Psoas muscle (tissue), 8 donors: ENCODE measurements around the gene PXYLP1. TPM values are rescaled to one million over a fixed set of nuclear protein-coding genes. Genes with fewer than 3 reads are reported as not detected.

Experiments
- ATAC-seq, 4 donors: fragments of 200-7000 bp; cut with Tn5 transposase; one replicate each; pipeline ENCODE4 v1.9.1; 2020; ENCODE audit warnings: moderate library complexity in 3 of 4, mild to moderate bottlenecking in 2 of 4
- DNase-seq, 2 donors: peaks; one replicate each; pipeline ENCODE4 v3.0.0-alpha.2; 2020
- H3K27ac ChIP-seq: fragments of 200-600 bp; one replicate; pipeline ENCODE4 v1.8.0; 2022
- H3K27me3 ChIP-seq, 3 donors: fragments of 200-600 bp in 1 of 3; one replicate each; pipeline versions ENCODE4 v1.6.1 to v1.8.0; 2013 to 2022; ENCODE audit warnings: low read length in 2 of 3, mild to moderate bottlenecking in 2 of 3, moderate library complexity in 1 of 3; ENCODE audit not compliant: insufficient read depth in 3 of 3
- H3K36me3 ChIP-seq, 2 donors: fragments of 200-600 bp in 1 of 2; one replicate each; pipeline versions ENCODE4 v1.6.1 to v1.8.0; 2013 to 2022; ENCODE audit warnings: low read depth in 1 of 2, mild to moderate bottlenecking in 1 of 2, moderate library complexity in 1 of 2; ENCODE audit not compliant: insufficient read depth in 1 of 2
- H3K4me1 ChIP-seq: fragments of 200-600 bp; one replicate; pipeline ENCODE4 v1.8.0; 2022
- H3K4me3 ChIP-seq: fragments of 200-600 bp; one replicate; pipeline ENCODE4 v1.8.0; 2022; ENCODE audit warnings: mild to moderate bottlenecking
- H3K9me3 ChIP-seq: fragments of 200-600 bp; one replicate; pipeline ENCODE4 v1.8.0; 2022
- CTCF ChIP-seq: fragments of 200-600 bp; IDR thresholded peaks from one replicate; pipeline ENCODE4 v1.8.0; 2022; ENCODE audit warnings: antibody characterized with exemption
- WGBS, 3 donors: extraction: QIAGEN DNeasy Blood & Tissue Kit; methylation state at CpG; one replicate each; pipeline versions ENCODE4 v1.1.6 to v1.1.7; 2013; 5-methylcytosine and 5-hydroxymethylcytosine counted together
- intact Hi-C, 2 donors: fragments of 100-400 bp; cut with DNase I; formaldehyde crosslinking; loops; one replicate each; pipeline versions ENCODE4 v1.11.0 to v1.14.2; 2022
- polyA plus RNA-seq, 3 donors: library from polyadenylated mRNA; stranded (reverse); fragments of 200-250 nt; gene quantifications; one replicate each; pipeline ENCODE4 v1.2.3, GENCODE V29; 2013
- total RNA-seq, 4 donors: library from RNA; stranded (reverse); fragmentation: NEBNext Ultra II Directional in 2 of 4; extraction: Animal tissue kit (Norgen Biotek cat#: 25700) in 2 of 4; gene quantifications; one replicate each; pipeline versions ENCODE4 v1.2.1 to v1.2.4, GENCODE V29; 2021 to 2023
- donor health status: healthy with polysubstance abuse.
- donor health status: DM: no; HTN: no; CAD: no; lungs with moderate emphysema.
- donor health status: Bipolar disorder and iron deficiency.
- donor health status: healthy.
- donor health status: DM: yes; HTN: yes; CAD: no.
- donor health status: DM: no; HTN: no; CAD: no.
- donor health status: DM: no; HTN: no; CAD: no.
- donor health status: DM: yes; HTN: yes; CAD: no.

Gene PXYLP1
- total and polyA plus RNA-seq, 7 donors, result 0.83 to 6.8 (median 1.8) TPM

GRCh38 chr3:141326123-141326522 lies 94.5 kb downstream of the PXYLP1 start:
- ATAC-seq (no peak), DNase-seq (no peak)
- no peaks in the 10 kb centered on the region for H3K27me3 ChIP-seq
- intact Hi-C loops, result no loop called here
- no peak overlapping the region for H3K4me3 ChIP-seq
- no peak overlapping the region for H3K27ac ChIP-seq
- no peak for TF ChIP-seq CTCF
- H3K4me1 ChIP-seq, result no peaks in the 10 kb centered on the region
- no peaks in the 10 kb centered on the region for H3K36me3 ChIP-seq
- H3K9me3 ChIP-seq, result no peaks in the 10 kb centered on the region

GRCh38 chr3:141326626-141327025 lies 95.0 kb downstream of the PXYLP1 start:
- no peaks in the 10 kb centered on the region for H3K4me1 ChIP-seq
- intact Hi-C loops, result no loop called here
- ATAC-seq, result no peak
- WGBS, 3 donors, result 65 to 76% (median 74%) methylated on average over 3 of the region's 3 CpGs
- TF ChIP-seq CTCF, result no peak
- no peaks in the 10 kb centered on the region for H3K9me3 ChIP-seq
- DNase-seq, result no peak
- H3K27me3 ChIP-seq, result no peaks in the 10 kb centered on the region
- no peaks in the 10 kb centered on the region for H3K36me3 ChIP-seq
- H3K27ac ChIP-seq, result no peak overlapping the region
- H3K4me3 ChIP-seq, result no peak overlapping the region

GRCh38 chr3:141328286-141329166 lies 96.9 kb downstream of the PXYLP1 start:
- no peak for ATAC-seq
- Histone ChIP-seq H3K27me3 (no peaks in the 10 kb centered on the region), H3K27ac (no peak overlapping the region), H3K9me3 (no peaks in the 10 kb centered on the region), H3K36me3 (no peaks in the 10 kb centered on the region), H3K4me3 (no peak overlapping the region), H3K4me1 (no peaks in the 10 kb centered on the region)
- no peak for DNase-seq
- intact Hi-C loops, result no loop called here
- no peak for TF ChIP-seq CTCF
- WGBS, 3 donors, result 79 to 84% (median 79%) methylated on average over 7 of the region's 7 CpGs

GRCh38 chr3:141330235-141330634 lies 98.6 kb downstream of the PXYLP1 start:
- H3K27ac ChIP-seq, result no peak overlapping the region
- H3K4me1 ChIP-seq, result no peaks in the 10 kb centered on the region
- ATAC-seq, result no peak
- no peaks in the 10 kb centered on the region for H3K27me3 ChIP-seq
- intact Hi-C loops, result no loop called here
- TF ChIP-seq CTCF, result no peak
- WGBS, 3 donors, result 82 to 87% (median 84%) methylated on average over 3 of the region's 3 CpGs
- no peak for DNase-seq
- no peak overlapping the region for H3K4me3 ChIP-seq
- H3K9me3 ChIP-seq, result no peaks in the 10 kb centered on the region
- no peaks in the 10 kb centered on the region for H3K36me3 ChIP-seq
